GM19043 (cell line): ENCODE measurements around the gene MYO5A.

Experiments used
- ATAC-seq: cut with Tn5 transposase; IDR thresholded peaks from one replicate; pipeline ENCODE4 v1.9.1; 2021; ENCODE audit warnings: low read depth; ENCODE audit not compliant: unreplicated experiment

The MYO5A gene

DNA sequence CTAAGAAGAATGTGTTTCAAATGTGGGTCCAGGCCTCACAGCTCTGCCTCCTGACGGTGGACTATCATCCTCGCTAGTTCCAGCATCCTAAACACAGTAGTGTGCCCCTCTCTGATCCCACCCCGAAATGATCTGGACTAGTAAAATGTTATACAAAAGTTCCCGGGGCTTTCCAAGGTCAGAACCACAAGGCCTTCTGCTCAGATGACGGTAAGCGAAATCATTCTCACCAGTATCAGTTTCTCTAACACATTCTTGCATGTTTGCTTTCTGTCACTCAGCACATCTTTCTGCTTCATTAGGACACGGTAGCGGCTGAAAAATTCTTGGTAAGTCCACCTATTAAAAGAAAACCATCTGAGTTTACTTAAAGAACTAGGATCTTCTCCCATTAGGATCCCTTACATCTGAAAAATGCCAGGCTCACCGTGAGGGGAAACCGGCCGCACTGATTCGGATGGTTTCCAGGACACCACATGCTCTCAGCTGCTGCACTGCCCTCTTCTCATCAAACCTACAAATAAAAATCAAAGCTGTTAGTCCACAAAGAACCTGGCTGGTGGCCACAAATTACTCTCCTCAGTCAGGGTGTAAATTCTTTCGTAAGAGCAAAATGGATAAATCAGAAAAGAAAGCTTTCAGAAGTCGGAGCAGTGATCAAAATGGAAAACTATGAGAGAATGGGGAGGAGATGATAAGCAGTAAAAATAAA lies 149.1 kb downstream of the MYO5A start:
- peak; percentile 56 for ATAC-seq

DNA sequence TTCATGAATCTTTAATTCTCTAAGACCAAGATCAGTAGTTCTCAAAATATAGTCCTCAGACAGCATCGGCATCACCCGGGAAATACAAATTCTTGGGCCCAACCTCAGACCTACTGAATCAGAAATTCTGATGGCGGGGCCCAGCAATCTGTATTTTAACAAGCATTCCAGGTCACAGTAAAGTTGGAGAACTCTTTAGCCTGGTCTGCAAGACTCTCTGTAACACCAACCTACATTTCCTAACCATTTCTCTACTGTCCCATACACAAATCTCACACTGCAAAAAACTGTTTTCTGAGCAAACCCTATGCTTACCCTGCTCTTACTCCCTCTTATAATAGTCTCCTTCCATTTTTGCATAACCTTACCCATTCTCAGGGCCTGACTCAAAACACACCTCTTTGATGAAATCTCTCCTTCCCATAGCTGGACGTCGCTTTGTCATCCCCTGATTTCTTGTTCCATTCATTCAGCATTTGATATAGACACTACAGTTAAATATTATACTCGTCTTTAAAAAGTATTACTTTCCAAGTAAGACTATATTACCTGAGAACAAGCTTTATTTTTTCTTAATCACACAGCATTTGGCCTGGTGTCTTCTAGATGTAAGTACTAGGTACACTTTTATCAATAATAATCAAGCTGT lies 149.8 kb downstream of the MYO5A start:
- ATAC-seq, result peak; percentile 46

DNA sequence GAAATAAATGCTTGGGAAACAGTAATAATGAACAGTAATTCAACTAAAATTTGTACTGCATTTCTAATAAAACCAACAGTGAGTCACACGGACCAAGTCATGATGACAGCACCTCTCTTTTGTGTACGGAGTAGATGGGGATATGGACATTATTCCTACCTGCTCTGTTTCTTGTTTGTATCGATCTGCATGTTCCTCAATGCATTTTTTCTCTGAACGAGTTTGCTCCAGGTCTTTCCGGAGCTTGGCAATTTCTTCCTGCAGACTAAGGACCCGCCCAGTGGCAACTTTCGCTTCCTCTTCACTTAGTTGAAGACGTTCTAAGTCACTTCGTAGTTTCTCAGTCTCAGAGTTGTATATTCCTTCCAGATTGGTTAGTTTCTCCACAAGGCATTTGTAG lies 158.7 kb downstream of the MYO5A start:
- peak; percentile 81 for ATAC-seq

DNA sequence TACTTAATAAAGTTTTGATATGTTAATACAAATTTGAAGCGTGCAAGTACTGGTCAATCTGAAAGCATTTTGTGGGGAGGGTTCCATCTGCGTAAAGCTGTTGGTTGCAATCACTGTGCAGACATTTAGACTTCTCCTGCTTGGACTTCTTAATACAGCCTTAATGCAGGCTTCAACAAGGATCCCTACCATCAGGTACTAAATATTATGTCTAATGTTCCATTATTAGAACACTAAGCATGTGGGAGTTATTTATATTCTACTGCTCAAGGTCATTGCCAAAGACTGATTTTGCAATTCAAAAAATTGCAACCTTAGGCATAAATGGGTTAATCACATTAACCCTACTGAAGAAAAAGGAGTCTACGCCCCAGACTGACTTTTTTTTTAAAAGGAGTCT lies 159.2 kb downstream of the MYO5A start:
- ATAC-seq, result no peak

DNA sequence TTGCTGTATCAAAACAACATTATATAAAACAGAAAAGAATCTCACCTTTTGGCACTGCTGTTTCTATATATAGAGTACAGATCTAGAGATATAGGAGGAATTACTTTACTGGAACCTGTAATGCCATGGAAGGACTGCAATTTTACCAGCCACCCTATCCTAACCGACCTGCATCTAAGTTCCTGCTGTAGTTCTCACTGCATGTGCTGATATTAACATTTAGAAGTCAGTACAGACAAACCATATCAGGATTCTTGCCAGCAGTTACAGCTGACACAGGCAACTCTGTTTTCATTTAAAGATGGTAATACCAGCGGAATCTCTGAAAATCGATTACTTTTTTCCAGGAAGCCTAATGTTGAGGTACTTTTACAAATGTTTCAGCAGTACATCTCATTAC lies 159.7 kb downstream of the MYO5A start:
- ATAC-seq, result no peak

DNA sequence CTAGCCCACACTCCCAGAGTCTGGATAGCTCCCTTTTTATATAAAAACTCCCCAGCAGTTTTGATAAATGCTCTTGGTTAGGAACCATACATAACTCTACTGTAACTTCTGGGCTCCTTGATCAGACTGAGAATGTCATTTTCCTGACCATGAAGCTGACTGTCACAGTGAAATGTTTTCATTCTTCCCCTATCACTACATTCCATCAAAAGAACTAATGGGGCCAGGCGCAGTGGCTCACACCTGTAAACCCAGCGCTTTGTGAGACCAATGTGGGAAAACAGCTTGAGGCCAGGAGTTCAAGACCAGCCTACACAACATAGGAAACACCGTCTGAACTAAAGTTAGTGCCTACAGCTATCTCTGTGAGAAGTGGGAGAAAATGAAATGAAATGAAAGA lies 160.3 kb downstream of the MYO5A start:
- ATAC-seq, result no peak

DNA sequence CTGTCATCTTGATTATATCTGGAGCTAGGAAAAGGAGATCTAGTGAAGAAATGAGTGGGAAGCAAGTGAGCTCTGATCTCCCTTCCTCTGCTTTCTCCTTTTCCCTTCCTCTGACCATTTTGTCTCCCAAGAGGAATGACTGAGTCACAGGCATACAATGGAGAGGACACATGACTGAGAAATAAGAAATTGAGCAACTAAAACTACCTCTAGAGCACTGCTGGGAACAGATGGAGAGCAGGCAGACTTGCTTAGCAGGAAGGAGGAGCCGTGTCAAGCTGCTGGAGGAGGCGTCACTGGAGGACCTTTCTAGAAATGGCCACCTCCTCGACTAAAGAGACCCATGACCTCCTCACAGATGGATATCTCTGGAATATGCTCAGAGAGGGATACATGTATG lies 166.2 kb downstream of the MYO5A start:
- no peak for ATAC-seq

DNA sequence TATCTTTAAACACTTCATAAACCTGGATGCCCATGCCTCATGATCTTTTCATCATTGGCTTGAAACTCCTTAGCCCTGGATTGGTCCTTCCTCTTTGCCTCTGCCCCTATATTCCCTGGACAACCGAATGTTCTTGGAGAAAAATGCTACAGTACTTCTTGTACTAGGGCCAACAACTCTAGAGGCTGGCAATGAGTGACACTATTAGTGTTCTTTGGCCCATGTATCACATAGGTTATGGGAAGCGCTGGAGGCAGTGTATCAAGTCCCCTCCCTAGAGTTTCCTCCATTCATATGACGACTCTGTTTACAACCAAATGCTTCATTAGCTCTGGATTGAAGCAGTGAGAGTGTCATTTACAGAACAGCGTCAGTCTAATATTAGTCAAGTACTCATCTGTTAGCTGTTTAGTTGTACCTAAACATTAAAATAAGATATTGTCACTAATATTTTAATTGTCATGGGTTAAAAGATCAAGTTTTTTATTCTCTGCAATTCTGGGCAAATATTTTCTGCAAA lies 166.6 kb downstream of the MYO5A start:
- ATAC-seq, result no peak

DNA sequence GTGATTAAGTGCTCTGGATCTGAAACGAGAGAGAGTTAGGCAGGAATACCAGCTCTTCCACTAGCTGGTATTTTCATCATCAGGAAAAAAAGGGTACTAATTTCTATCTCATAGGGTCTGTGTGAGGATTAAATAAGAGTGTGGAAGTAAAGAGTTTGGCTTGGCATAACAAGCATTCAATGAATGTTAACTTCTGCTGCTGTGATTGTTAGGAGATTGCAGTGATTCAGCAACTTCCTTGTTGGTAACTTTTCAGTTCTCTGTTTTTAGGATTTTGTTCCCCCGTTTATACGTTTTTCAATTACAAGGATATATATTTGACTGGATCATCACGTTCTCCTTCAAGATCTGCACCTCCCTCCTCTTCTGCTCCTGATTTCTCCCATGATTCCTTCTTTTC lies 167.2 kb downstream of the MYO5A start:
- no peak for ATAC-seq

DNA sequence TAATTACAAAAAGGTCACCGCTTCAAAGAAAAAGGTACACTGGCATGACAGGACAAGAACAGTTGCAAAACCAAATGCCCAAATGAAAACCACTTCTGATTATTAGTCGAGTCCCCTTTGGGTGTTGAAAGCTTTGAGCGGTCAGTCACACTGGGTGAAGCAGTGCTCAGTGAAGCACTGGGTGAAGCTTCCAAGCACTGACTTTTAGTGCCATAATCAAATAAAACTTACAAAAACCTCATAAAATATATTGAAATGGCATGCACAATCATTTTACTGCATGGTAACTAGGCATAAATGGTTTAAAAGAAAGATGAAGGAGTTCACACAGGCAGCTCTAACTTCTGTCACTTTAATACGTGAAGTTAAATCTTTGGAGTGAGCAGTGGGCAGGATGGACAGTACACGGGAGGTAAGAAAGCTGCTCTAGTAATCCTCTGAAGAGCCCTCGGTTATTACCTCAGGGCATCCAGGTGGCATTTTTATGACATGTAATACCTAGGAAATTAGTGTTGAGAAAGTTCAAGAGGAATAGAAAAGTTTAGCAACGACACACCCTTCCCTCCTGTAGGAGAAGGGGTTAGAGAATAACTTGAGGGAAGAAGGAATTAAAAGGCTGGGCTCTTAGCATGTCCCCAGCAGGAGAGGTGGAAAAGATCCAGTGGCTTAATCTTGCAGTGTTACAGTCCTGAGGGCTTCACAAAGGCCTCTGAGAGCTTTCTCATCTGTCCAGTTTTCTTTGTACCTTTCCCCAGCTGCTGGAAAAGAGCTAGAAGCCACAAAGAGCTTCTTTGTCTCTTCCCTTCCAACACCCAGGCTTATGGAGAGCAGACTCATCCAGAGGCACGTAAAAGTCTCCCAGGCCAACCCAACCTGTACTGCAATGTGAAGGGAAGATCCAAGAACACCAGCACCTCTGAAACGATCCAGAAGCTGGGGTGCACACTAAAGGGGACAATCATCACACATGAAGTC lies 168.2 kb downstream of the MYO5A start:
- no peak for ATAC-seq

DNA sequence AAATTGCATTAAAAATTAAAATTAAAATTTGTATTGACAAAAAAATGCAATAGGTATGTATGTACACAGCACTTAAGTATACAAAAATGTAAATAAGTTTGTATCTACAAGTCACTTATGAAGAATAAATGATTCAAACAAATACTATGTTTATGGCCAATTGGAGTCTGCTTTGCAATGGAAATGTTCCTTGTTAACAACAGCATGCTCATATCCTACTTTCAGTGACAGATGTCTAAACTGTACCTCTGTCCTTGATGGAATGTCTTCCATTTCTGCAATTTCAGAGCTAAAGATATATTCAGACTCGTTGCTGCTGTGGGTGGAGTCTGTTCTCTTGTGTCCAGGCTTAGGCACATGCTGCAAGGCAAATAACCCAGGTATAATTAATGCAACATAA lies 169.0 kb downstream of the MYO5A start:
- no peak for ATAC-seq

DNA sequence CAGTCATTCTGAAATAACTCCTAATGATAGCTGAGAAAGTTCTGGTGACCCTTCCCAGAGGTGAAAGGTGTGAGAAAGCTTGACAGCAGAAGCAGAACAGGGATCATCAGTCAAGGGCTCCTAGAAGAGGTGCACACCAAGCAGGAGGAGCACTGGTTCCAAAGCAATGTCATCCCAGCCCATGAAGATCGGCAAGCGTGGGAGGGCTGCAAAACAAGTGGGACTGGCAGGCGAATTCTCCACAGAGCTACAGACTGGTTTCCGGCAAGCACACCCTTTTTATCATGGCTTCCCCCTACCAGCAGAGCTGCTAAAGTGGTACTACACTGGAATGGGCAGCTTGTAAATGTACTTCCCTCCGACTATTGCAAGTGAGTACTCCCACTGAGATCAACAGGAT lies 170.7 kb downstream of the MYO5A start:
- ATAC-seq, result no peak

DNA sequence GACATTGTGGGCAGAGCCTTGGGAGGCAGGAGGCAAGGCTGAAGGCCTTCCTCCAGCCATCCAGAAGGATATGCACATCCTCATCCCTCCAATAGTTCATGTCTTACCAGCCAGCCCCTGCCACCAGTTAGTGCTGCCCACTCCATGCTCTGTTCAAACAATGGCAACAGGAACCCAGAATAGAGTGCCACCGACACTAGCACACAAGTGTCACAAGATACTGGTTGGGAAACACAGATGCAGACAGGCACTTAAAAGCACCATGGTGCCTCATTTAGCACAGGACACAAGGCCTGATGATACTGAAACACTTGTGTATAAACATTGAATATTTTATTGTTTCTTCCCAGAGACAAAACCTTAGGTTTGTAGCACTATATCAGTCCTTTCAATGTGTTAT lies 176.6 kb downstream of the MYO5A start:
- ATAC-seq, result no peak

DNA sequence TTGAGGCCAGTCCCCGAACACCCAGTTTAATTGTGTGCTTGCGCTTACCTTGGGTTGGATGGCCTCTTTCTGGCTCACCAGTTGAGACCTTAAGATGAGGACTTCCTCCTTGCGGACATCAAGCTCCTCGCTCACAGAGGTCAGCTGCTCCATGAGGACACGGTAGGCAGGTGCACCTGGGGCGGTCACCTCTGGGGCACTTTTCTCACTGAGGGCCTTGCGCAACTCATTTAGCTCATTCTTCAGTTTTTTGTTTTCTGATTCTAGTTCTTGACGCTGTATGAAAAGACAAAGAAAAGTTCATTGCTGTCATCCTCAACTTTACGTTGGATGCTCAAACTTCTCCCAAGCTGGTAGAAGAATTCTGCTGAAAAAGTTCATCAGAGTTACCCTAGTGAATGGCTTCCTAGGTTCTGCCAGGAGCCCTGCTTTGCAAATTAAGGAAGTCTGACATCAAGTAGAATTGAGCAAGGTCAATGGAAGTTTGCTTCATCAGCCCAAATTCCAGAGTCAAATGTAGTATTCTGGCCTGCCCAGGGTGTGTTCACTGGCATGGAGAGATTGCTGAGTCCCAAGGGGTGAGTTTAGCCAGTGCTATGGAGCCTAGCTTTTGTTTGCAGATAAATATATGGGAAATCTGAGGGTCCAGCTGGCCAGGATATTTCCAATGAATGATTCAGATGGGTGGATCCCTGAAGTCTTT lies 177.3 kb downstream of the MYO5A start:
- no peak for ATAC-seq

DNA sequence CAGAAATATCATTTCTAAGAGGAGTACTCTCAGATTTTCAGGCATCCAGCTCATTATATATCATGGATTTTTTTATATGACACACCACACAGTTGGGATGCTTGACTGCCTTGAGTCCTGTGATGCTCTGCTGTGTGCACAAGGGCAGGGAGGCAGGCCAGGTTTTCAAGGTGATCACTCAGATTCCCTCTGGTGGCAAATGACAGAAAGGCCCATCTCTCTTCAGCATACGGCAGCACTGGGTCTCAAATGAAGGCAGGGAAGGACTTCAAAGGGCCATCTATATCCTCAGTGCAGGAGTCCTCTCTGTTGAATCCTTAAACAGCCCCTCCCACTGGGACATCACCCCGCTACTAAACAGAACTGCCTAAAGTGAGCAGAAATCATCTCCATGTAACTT lies 178.3 kb downstream of the MYO5A start:
- ATAC-seq, result no peak

DNA sequence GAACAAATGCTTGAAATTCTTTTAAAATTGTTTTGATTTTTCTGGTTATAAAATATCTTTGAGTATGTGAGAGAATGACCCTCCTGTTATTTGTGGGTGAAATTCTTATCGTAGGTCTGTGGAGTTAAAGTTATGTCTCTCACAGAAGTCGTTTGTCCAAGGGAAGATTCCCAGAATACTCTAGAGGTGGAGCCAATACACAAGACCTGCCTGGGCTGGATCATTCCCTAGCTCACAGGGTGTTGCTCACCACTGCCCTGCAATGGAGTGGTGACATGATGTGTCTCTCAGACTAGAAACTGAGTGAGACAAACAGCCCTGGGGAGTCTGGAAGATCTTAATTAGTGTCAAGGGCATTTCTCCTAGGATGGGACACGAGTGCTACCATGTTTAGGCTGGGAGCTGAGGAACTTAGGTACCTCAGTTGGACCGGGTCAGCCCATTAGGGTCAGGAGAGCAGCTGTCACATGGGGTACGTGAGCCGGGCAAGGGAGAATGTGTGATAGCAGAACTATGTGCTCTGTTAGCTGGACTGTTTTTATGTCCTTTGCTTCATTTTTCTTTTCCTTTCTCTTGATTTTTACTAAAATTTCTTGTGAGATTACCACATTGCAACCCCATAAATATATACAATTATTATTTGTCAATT lies 179.5 kb downstream of the MYO5A start:
- ATAC-seq, result no peak

DNA sequence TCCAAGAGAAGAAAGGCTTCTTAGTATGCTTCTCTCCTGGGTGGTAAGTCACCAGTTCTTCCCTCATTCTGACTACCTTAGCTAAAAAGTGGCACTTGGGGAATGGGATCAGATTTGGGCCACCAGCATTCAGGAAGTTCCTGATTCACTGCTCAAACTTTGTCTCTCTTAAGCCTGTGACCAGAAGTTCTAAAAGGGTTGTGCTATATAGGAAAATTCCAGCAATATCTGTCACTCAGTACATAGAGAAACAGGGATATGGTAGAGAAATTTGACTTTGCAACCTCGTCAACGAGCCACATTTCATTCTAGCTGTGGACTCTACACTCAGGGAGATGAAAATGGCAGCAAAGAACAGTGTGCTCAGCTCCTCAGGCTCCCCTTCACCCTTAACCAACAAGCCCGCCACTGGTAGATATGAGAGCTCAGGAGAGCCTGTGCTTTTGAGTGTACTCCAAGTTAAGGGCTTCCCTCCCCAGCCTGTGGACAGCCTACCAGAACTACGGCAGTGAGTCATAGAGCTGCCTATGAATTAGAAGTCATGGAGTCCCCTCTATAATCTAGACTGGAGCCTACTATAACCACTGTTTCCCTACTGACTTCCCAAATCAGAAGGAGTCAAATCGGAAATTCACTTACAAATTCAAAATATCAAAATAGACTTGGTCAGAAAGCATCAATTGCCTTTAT lies 180.5 kb downstream of the MYO5A start:
- ATAC-seq, result no peak

DNA sequence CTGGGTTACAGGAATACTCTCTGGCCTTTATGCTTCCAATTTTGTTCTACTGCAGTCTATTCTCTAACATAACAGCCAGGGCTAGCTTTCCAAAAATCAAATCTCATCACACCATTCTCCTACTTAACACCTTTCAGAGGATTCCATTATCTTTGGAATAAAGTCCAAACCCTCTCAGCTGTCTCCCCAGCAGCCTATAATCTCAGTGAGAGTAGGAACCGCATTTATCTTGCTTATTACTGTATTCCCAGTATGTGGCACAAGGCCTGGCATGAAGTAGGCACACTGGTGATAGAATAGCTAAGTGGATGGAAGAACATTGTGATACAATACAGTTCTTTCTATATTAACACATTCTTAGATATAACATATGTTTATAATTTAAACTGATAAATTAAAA lies 184.1 kb downstream of the MYO5A start:
- no peak for ATAC-seq

DNA sequence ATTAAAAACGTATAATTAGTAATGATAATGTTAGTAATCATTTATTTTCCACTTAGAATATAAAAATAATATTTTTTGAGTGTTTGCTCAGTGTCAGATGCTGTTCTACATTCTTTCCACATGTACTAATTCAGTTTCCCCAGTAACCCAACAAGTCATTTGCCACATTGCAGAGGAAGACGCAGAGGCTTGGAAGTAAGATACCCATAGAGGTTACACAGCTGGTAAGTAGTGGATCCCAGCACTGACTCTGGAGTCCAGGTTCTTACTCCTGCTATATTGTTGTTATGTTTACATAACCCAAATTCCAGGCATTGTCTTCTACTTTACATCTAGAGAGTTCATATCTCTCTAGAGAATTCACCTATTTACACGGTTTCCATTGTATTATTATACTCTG lies 184.8 kb downstream of the MYO5A start:
- no peak for ATAC-seq
